ENCODE results near the gene NID2.

Gene NID2

GRCh38 chr14:52000019-52000582 lies 68.8 kb downstream of the NID2 start:
- no peak for DNase-seq (ENCODE audit: low read depth)

GRCh38 chr14:51999084-51999483 lies 69.8 kb downstream of the NID2 start:
- DNase-seq (ENCODE audit: low read depth), result no peak

DNA sequence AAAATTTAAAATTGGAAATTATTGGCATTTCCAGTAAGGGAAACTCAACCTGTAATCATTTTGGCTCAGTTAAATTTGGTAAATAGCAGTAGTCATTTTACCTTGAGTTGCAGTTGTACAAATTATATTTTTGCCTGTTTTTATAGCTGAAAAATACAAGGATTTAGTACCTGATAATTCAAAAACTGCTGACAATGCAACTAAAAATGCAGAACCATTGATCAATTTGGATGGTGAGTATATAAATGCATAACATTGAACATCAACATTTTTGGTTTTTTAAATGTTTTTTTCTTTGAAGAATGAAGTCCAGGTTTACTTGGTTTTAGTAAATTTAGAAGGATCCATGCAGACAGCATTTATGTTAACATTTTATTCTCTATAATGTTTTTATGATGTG lies 70.5 kb downstream of the NID2 start:
- no peak for DNase-seq (ENCODE audit: low read depth)

- no peak for DNase-seq (ENCODE audit: low read depth)
Observed at GRCh38 chr14:51996148-51996746, 72.6 kb downstream of the NID2 start.

DNA sequence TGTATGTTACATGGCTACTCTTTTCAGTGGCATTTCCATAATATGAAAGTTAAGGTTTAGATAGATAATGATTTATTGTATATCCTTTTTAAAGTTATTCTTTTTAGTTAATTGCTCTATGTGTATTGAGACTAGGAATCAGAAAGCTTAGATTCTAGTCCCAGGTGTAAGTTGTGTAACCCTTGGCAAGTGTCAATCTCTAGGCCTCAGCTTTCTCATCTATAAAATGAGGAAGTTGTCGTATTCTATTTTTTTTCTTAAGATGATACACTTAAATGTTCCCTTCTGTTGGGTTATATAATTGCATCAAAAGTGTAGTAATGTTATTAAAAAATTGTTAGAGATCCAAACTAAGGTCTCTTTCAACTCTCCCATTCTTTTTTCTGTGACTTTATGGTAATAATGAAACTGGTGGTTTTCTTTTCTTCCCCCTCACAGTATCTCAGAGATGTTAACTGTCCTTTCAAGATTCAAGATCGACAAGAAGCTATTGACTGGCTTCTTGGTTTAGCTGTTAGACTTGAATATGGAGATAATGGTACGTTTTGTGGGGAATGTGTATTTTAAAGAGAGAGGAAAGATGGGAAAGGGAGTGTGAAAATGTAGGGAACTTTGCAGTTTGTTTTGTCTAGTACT lies 75.5 kb downstream of the NID2 start:
- DNase-seq (ENCODE audit: low read depth), result no peak

DNA sequence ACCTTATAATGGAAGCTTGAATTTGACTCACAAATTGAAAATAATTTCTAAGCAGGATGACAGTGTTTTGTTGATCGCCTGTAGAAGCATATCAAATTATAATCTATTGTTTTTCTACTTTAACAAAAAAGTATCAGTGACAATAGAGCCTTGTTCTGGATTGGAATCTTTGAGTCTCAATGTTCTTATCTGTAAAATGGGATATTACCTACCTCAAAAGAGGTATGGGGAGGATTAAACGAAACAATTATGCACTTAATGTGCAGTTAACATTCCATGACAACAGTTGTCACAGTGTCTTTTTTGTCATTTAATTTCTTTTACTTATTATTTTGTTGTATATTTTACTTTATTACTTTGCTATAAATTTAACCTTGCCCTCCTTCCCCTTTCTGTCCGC lies 78.4 kb downstream of the NID2 start:
- DNase-seq (ENCODE audit: low read depth), result no peak

GRCh38 chr14:51989293-51990234 lies 79.3 kb downstream of the NID2 start, which contains the start of gene RTRAF:
TSS of gene RTRAF (plus strand) at chr14:51989546. CDS start at chr14:51989640, 94 bp downstream.
- DNase-seq (ENCODE audit: low read depth), result peak; percentile 84

- no peak for DNase-seq (ENCODE audit: low read depth)
Observed at GRCh38 chr14:51988221-51988620, 80.6 kb downstream of the NID2 start.

- DNase-seq (ENCODE audit: low read depth), result no peak
Observed at GRCh38 chr14:51981218-51981854, 87.5 kb downstream of the NID2 start.

GRCh38 chr14:51979088-51979709 lies 89.7 kb downstream of the NID2 start:
- DNase-seq (ENCODE audit: low read depth), result peak; percentile 45

- DNase-seq (ENCODE audit: low read depth), result no peak
Observed at GRCh38 chr14:51978681-51979085, 90.2 kb downstream of the NID2 start.

- no peak for DNase-seq (ENCODE audit: low read depth)
Observed at GRCh38 chr14:51977075-51977474, 91.8 kb downstream of the NID2 start.

- no peak for DNase-seq (ENCODE audit: low read depth)
Observed at GRCh38 chr14:51972566-51972965, 96.3 kb downstream of the NID2 start.

- no peak for DNase-seq (ENCODE audit: low read depth)
Observed at GRCh38 chr14:51969852-51970540, 98.9 kb downstream of the NID2 start.

DNA sequence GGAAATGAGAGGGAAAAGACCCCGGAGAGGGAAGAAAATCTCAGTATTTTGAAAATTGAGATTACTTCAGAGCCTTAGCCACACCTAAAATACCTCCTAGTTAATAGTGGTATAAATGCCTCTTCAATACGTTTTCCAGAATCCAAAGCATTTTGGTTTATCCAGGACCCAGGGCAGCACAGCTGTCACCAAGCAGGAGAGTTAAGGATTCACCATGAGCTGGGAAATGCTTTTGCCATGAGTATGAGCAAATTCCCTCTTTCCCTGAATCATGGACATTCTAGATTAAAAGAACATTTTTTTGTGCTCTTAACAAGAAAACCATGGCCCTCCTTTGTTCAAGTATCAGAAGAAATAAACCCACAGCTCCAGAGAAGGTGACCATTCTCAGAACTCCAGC lies 101.3 kb downstream of the NID2 start:
- no peak for DNase-seq (ENCODE audit: low read depth)

- DNase-seq (ENCODE audit: low read depth), result no peak
Observed at GRCh38 chr14:51963286-51963685, 105.6 kb downstream of the NID2 start.

DNA sequence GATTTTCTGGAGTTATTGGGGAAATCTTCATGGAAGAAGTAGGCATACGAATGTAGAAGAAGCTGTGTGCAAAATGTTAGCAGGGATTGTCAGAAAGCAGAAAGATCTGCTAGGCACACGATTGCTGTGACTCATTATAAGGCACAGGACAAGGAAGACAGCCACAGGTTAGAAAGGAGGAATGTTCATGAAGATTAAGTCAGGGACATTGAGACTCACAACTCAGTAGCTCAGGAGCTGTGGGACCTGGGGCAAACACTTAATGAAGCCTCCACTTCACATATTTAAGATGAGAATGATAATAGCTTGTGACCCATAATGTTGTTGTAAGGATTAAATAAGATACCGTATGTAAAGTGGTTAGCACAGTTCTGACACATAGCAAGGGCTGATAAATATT lies 106.1 kb downstream of the NID2 start:
- DNase-seq (ENCODE audit: low read depth), result no peak

- DNase-seq (ENCODE audit: low read depth), result no peak
Observed at GRCh38 chr14:51960866-51961265, 108.0 kb downstream of the NID2 start.

DNA sequence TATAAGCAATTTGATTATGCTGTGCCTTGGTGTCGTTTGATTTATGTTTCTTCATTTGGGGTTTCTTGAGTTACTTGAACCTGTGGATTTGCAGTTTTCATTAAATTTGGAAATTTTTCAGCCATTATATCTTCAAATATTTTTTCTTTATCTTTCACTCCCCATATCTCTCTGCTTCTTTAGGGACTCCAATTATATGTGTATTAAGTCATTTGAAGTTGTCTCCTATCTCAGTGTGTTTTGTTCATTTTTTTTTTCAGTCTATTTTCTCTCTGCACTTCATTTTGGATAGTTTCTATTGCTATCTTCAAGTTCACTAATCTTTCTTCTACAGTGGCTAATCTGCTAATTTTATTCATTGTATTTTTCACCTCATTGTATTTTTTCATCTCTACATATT lies 108.9 kb downstream of the NID2 start:
- no peak for DNase-seq (ENCODE audit: low read depth)

- DNase-seq (ENCODE audit: low read depth), result no peak
Observed at GRCh38 chr14:51957950-51958349, 110.9 kb downstream of the NID2 start.
